Heart left ventricle (tissue), 16 donors: ENCODE results near the gene MRPS10. TPM values are rescaled to one million over a fixed set of nuclear protein-coding genes. Genes with fewer than 3 reads are reported as not detected.
A peak's percentile ranks its signal among the peaks of the same experiment; 100 is the strongest.

Experiments
- ATAC-seq, 4 donors: fragments of 200-7000 bp; cut with Tn5 transposase; one replicate each; pipeline ENCODE4 v1.9.1; 2020 to 2022; ENCODE audit warnings: moderate library complexity in 4 of 4, mild to moderate bottlenecking in 3 of 4, moderate number of reproducible peaks in 1 of 4
- DNase-seq, 5 donors: peaks; one replicate each; pipeline ENCODE4 v3.0.0-alpha.2; 2020
- H3K27ac ChIP-seq, 12 donors: fragments of 200-600 bp; sonication (generic) in 4 of 12; one replicate each; pipeline versions ENCODE4 v1.5.0 to v1.8.0; 2016 to 2022; ENCODE audit warnings: mild to moderate bottlenecking in 2 of 12
- H3K27me3 ChIP-seq, 9 donors: fragments of 200-600 bp; sonication (generic) in 2 of 9; one replicate each; pipeline versions ENCODE4 v1.5.1 to v1.8.0; 2016 to 2022; ENCODE audit warnings: mild to moderate bottlenecking in 3 of 9
- H3K36me3 ChIP-seq, 9 donors: fragments of 200-600 bp; sonication (generic) in 2 of 9; one replicate each; pipeline versions ENCODE4 v1.5.0 to v1.8.0; 2018 to 2022; ENCODE audit warnings: mild to moderate bottlenecking in 2 of 9
- H3K4me1 ChIP-seq, 12 donors: fragments of 200-600 bp; sonication (generic) in 4 of 12; one replicate each; pipeline versions ENCODE4 v1.5.0 to v1.8.0; 2016 to 2022; ENCODE audit warnings: mild to moderate bottlenecking in 3 of 12
- H3K4me3 ChIP-seq, 12 donors: fragments of 200-600 bp; sonication (generic) in 4 of 12; one replicate each; pipeline versions ENCODE4 v1.5.0 to v1.8.0; 2017 to 2022; ENCODE audit warnings: mild to moderate bottlenecking in 9 of 12, moderate library complexity in 4 of 12
- H3K9me3 ChIP-seq, 12 donors: fragments of 200-600 bp; sonication (generic) in 4 of 12; one replicate each; pipeline versions ENCODE4 v1.5.0 to v1.8.0; 2016 to 2022; ENCODE audit warnings: mild to moderate bottlenecking in 1 of 12
- POLR2A ChIP-seq, 2 donors: fragments of 450-650 bp; IDR thresholded peaks; one replicate each; pipeline ENCODE4 v1.6.1; 2017; ENCODE audit warnings: antibody characterized with exemption in 2 of 2, mild to moderate bottlenecking in 2 of 2, moderate library complexity in 2 of 2
- WGBS, 4 donors: extraction: QIAGEN DNeasy Blood & Tissue Kit in 2 of 4; methylation state at CpG; one replicate each; pipeline versions ENCODE4 v1.1.5 to v1.1.7; 2013 to 2018; 5-methylcytosine and 5-hydroxymethylcytosine counted together
- intact Hi-C, 10 donors: fragments of 100-400 bp; cut with DNase I; formaldehyde crosslinking; loops; one replicate each; pipeline versions ENCODE4 v1.11.1 to v1.14.2; 2022
- polyA plus RNA-seq, 2 donors: library from polyadenylated mRNA; stranded (reverse); fragments of 200-250 nt; gene quantifications; one replicate each; pipeline ENCODE4 v1.2.3, GENCODE V29; 2013
- total RNA-seq, 9 donors: library from RNA; depleted of rRNA in 2 of 9; stranded (reverse); fragments of >200 nt in 2 of 9; fragmentation: NEBNext Ultra II Directional in 3 of 9; extraction: Animal tissue kit (Norgen Biotek cat#: 25700) in 3 of 9; gene quantifications; one replicate each; pipeline versions ENCODE4 v1.1.0 to v1.2.4, GENCODE V29; 2016 to 2023
- TF ChIP-seq, protein P1 (sequence below), 12 donors: fragments of 200-600 bp; sonication (generic) in 4 of 12; IDR thresholded peaks; one replicate each; pipeline versions ENCODE4 v1.5.0 to v1.8.0; 2018 to 2022; ENCODE audit warnings: antibody characterized with exemption in 12 of 12, mild to moderate bottlenecking in 5 of 12
- donor health status: ischemic (EF 13 %, LVEDD 7.1; RV severe dilation, severe dysfunction).
- donor health status: healthy with polysubstance abuse.
- donor health status: DM: no; HTN: yes; CAD: no.
- donor health status: DM: no; HTN: no; CAD: no.
- donor health status: ischemic (EF 25% LVEDD 6.9; RV normal size, moderate dysfunction).
- donor health status: ischemic (EF 25% LVEDD 5.7; RV mildly dilated, moderate dysfunction).
- donor health status: healthy.
- donor health status: DM: yes; HTN: yes; CAD: no.
- donor health status: ischemic (EF 35%, LVEDD 5.7; RV mildly dilated, moderate dysfunction).
- donor health status: nonischemic (EF 11% LVEDD 7.7; RV severe dilation, severe dysfunction).
- donor health status: DM: yes; HTN: yes; CAD: no.
- donor health status: PGD.
- donor health status: ischemic (EF 29% LVEDD 5.4; RV normal size, mild dysfunction).
- donor health status: nonischemic (EF 23%, LVEDD 6.1; RV moderate dilation, normal function).

MRPS10 gene
- total and polyA plus RNA-seq, 11 donors, result 36.9 to 73.5 (median 53.4) TPM

DNA sequence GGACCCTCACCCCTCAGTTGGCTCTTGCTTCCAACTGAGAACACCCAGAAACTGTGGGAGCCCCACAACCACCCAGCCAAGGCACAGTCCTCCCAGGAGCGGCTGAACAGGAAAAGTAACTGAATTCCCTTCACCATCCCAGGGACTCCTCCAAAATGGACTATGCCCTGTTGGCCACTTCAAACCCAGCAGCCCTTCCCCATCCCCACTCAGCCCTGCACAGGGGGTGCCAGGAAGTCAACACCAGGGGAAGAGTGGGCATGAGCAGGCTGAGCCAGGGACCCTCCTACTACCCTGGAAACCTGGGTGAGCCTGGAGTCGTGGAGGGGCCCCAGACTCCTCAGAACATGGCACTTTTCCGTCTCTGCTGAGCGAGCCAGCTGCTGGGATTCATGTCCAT lies 33.2 kb downstream of the MRPS10 start:
- intact Hi-C loops, result no loop called here
- Histone ChIP-seq H3K4me3 (no peak overlapping the region), H3K36me3 (no peaks in the 10 kb centered on the region), H3K9me3 (no peaks in the 10 kb centered on the region), H3K27ac (no peak overlapping the region), H3K4me1 (peaks cover 0 to 6% (median 0%) of the 10 kb centered on the region in 12 donors), H3K27me3 (no peaks in the 10 kb centered on the region)
- WGBS, 4 donors, result 89 to 100% (median 94%) methylated on average over 4 of the region's 4 CpGs
- no peak for TF ChIP-seq POLR2A (IDR thresholded peaks at IDR 0.05)
- TF ChIP-seq, protein P1, sequence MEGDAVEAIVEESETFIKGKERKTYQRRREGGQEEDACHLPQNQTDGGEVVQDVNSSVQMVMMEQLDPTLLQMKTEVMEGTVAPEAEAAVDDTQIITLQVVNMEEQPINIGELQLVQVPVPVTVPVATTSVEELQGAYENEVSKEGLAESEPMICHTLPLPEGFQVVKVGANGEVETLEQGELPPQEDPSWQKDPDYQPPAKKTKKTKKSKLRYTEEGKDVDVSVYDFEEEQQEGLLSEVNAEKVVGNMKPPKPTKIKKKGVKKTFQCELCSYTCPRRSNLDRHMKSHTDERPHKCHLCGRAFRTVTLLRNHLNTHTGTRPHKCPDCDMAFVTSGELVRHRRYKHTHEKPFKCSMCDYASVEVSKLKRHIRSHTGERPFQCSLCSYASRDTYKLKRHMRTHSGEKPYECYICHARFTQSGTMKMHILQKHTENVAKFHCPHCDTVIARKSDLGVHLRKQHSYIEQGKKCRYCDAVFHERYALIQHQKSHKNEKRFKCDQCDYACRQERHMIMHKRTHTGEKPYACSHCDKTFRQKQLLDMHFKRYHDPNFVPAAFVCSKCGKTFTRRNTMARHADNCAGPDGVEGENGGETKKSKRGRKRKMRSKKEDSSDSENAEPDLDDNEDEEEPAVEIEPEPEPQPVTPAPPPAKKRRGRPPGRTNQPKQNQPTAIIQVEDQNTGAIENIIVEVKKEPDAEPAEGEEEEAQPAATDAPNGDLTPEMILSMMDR (IDR thresholded peaks at IDR 0.05), result no peak
- ATAC-seq (peak in 1 of 4 donors; percentile 25), DNase-seq (no peak)

DNA sequence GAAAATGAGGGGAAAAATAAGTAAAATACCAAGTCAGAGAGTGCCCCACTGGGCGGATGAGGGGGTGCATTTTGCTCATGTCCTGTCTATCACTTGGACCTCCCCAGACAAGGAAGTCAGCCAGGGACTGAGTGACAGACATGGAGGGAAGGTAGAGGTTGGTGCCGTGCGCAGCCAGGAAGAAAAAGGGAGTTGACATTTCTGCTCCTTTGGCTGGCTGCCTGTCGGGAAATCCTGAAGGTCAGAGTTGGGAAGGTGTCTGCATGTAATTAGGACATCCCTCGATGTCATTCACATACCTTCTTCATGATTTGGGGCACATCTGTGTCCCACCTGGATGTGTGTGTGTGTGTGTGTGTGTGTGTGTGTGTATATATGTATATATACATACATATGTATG lies 35.6 kb downstream of the MRPS10 start:
- no peaks in the 10 kb centered on the region for H3K9me3 ChIP-seq
- TF ChIP-seq, protein P1 (IDR thresholded peaks at IDR 0.05), result no peak
- TF ChIP-seq POLR2A (IDR thresholded peaks at IDR 0.05), result no peak
- DNase-seq (peak in 1 of 5 donors; percentile 9), ATAC-seq (peak in 1 of 4 donors; percentile 12)
- H3K4me1 ChIP-seq, result peaks cover 0 to 6% (median 0%) of the 10 kb centered on the region in 12 donors
- no peaks in the 10 kb centered on the region for H3K36me3 ChIP-seq
- WGBS, 4 donors, result 56 to 71% (median 62%) methylated on average over 5 of the region's 5 CpGs
- H3K27me3 ChIP-seq, result peaks cover 0 to 11% (median 5%) of the 10 kb centered on the region in 9 donors
- no peak overlapping the region for H3K4me3 ChIP-seq
- intact Hi-C loops, result no loop called here
- no peak overlapping the region for H3K27ac ChIP-seq

DNA sequence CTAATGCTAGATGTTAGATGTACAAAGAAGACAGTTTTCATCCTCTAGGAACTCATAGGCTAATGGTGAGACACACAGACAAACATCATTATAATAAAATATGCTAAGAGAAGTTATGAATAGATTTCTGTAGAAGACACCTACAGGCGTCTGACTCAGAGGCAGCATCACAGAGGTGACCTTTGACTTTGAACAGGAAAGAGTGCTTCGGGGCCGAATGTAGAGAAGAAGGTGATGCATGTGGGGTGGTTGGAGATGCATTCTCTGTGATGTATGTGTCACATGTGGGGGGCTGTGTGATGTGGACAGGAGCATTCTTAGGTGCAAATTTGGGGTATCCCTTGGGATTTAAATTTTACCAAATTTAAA lies 37.7 kb downstream of the MRPS10 start:
- no peak for DNase-seq
- 74 to 89% (median 81%) methylated on average over 3 of the region's 3 CpGs for WGBS, 4 donors
- H3K4me3 ChIP-seq, result no peak overlapping the region
- peaks cover 0 to 11% (median 5%) of the 10 kb centered on the region in 9 donors for H3K27me3 ChIP-seq
- intact Hi-C loops, result no loop called here
- H3K9me3 ChIP-seq, result no peaks in the 10 kb centered on the region
- TF ChIP-seq, protein P1 (IDR thresholded peaks at IDR 0.05), result no peak
- no peak for TF ChIP-seq POLR2A (IDR thresholded peaks at IDR 0.05)
- no peak overlapping the region for H3K27ac ChIP-seq
- peaks cover 0 to 6% (median 0%) of the 10 kb centered on the region in 12 donors for H3K4me1 ChIP-seq
- ATAC-seq, result no peak
- H3K36me3 ChIP-seq, result no peaks in the 10 kb centered on the region

DNA sequence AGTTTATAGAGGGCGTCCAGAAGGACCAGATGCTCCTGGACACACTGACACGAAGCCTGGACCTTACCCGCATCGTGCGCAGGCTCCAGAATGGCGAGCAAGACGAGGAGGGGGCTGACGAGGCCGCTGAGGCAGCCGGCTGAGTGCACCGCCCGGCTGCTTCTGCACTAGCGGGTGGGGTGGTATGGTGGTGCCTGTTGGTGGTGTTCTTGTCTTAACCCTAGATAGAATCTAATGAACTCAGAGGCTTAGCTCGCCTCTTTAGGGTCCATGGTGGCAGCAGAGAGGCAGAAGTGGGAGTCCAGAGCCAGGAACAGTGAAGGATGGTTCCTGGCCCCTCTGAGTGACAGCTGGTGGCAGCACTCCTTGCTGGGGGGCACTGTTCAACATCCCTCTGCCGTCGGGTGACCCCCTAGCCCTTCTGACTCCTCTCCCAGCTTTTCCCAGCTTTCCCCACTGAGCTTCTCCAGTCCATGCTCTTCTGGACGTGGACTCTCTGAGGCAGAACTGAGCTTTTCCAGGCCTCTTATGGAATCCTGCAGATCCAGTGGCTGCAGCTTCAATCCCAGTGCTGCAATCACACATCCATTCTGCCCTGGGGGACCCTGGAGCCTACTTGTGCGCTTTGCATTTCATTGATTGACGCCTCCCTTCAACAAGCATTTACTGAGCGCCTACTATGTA lies 38.3 kb downstream of the MRPS10 start:
- ATAC-seq, result no peak
- peaks cover 0 to 6% (median 0%) of the 10 kb centered on the region in 12 donors for H3K4me1 ChIP-seq
- intact Hi-C loops, result no loop called here

More for the DNA sequence above, 38.3 kb downstream of the MRPS10 start:
- DNase-seq, result peak in 1 of 5 donors; percentile 10
- H3K9me3 ChIP-seq, result no peaks in the 10 kb centered on the region
- no peak overlapping the region for H3K4me3 ChIP-seq
- H3K36me3 ChIP-seq, result no peaks in the 10 kb centered on the region
- no peak overlapping the region for H3K27ac ChIP-seq
- peaks cover 0 to 11% (median 5%) of the 10 kb centered on the region in 9 donors for H3K27me3 ChIP-seq
- 86 to 92% (median 89%) methylated on average over 15 to 20 of the region's 20 CpGs for WGBS, 4 donors
- no peak for TF ChIP-seq POLR2A (IDR thresholded peaks at IDR 0.05)
- TF ChIP-seq, protein P1 (IDR thresholded peaks at IDR 0.05), result no peak
